Neural progenitor cell (in vitro differentiated cells): Measurements from ENCODE around the gene SLC2A6. TPM values are rescaled to one million over a fixed set of nuclear protein-coding genes. Genes with fewer than 3 reads are reported as not detected.

Source experiments
- DNase-seq: peaks from one replicate; pipeline ENCODE4 v3.0.0-alpha.2; 2016; ENCODE audit warnings: low spot score
- H2AFZ ChIP-seq: fragments of 200-600 bp; sonication (generic); replicated peaks from 2 replicates; pipeline ENCODE4 v1.6.1; 2016; ENCODE audit warnings: antibody characterized with exemption
- H3F3A ChIP-seq: fragments of 200-600 bp; sonication (generic); 2 replicates; pipeline ENCODE4 v1.6.1; 2016; ENCODE audit warnings: antibody characterized with exemption, low read depth
- H3K27ac ChIP-seq: fragments of 200-600 bp; sonication (generic); 2 replicates; pipeline ENCODE4 v1.5.1; 2016; ENCODE audit warnings: mild to moderate bottlenecking
- H3K27me3 ChIP-seq: fragments of 200-600 bp; sonication (generic); 2 replicates; pipeline ENCODE4 v1.6.1; 2016; ENCODE audit warnings: mild to moderate bottlenecking, moderate library complexity
- H3K36me3 ChIP-seq: fragments of 200-600 bp; sonication (generic); 2 replicates; pipeline ENCODE4 v1.5.1; 2016
- H3K4me1 ChIP-seq: fragments of 200-600 bp; sonication (generic); 2 replicates; pipeline ENCODE4 v1.6.1; 2016; ENCODE audit warnings: mixed run types
- H3K4me2 ChIP-seq: fragments of 200-600 bp; sonication (generic); 2 replicates; pipeline ENCODE4 v1.6.1; 2016
- H3K4me3 ChIP-seq: fragments of 200-600 bp; sonication (generic); 2 replicates; pipeline ENCODE4 v1.5.1; 2016
- H3K79me2 ChIP-seq: fragments of 200-600 bp; sonication (generic); 2 replicates; pipeline ENCODE4 v1.6.1; 2016; ENCODE audit warnings: low read depth
- H3K9ac ChIP-seq: fragments of 200-600 bp; sonication (generic); 2 replicates; pipeline ENCODE4 v1.6.1; 2016
- H3K9me3 ChIP-seq: fragments of 200-600 bp; sonication (generic); 2 replicates; pipeline ENCODE4 v1.5.1; 2016; ENCODE audit warnings: low read depth
- H4K20me1 ChIP-seq: fragments of 200-600 bp; sonication (generic); 2 replicates; pipeline ENCODE4 v1.6.1; 2016; ENCODE audit warnings: low read depth
- H3K27ac Mint-ChIP-seq: 3 replicates; pipeline ENCODE4 v1.8.0; 2021; ENCODE audit warnings: mixed read lengths
- H3K27me3 Mint-ChIP-seq: 2 replicates; pipeline ENCODE4 v1.8.0; 2022; ENCODE audit warnings: low read depth, mild to moderate bottlenecking, inconsistent platforms, moderate library complexity, mixed read lengths; ENCODE audit not compliant: insufficient read depth
- H3K36me3 Mint-ChIP-seq: 3 replicates; pipeline ENCODE4 v1.8.0; 2021; ENCODE audit warnings: mixed read lengths
- H3K4me1 Mint-ChIP-seq: 3 replicates; pipeline ENCODE4 v1.8.0; 2021; ENCODE audit warnings: mixed read lengths
- H3K4me3 Mint-ChIP-seq: 3 replicates; pipeline ENCODE4 v1.8.0; 2021; ENCODE audit warnings: mild to moderate bottlenecking, moderate library complexity, mixed read lengths
- H3K9me3 Mint-ChIP-seq: 3 replicates; pipeline ENCODE4 v1.8.0; 2020; ENCODE audit warnings: mixed read lengths
- CTCF ChIP-seq: fragments of 200-600 bp; sonication (generic); IDR thresholded peaks from 2 replicates; pipeline ENCODE4 v1.5.1; 2017; ENCODE audit warnings: antibody characterized with exemption, mild to moderate bottlenecking
- EZH2 ChIP-seq: fragments of 200-600 bp; sonication (generic); IDR thresholded peaks from 2 replicates; pipeline ENCODE4 v1.6.1; 2017; ENCODE audit warnings: antibody characterized with exemption, mild to moderate bottlenecking, moderate library complexity
- EZH2phosphoT487 ChIP-seq: fragments of 200-600 bp; sonication (generic); IDR thresholded peaks from 2 replicates; pipeline ENCODE4 v1.6.1; 2017; ENCODE audit warnings: antibody characterized with exemption
- total RNA-seq: library from RNA; depleted of rRNA; stranded (reverse); fragments of >200 nt; gene quantifications from 2 replicates; pipeline ENCODE4 v1.2.3, GENCODE V29; 2015; ENCODE audit warnings: low replicate concordance

SLC2A6 gene
- total RNA-seq, 1 donor from 2014 or later = 2.3 TPM

DNA sequence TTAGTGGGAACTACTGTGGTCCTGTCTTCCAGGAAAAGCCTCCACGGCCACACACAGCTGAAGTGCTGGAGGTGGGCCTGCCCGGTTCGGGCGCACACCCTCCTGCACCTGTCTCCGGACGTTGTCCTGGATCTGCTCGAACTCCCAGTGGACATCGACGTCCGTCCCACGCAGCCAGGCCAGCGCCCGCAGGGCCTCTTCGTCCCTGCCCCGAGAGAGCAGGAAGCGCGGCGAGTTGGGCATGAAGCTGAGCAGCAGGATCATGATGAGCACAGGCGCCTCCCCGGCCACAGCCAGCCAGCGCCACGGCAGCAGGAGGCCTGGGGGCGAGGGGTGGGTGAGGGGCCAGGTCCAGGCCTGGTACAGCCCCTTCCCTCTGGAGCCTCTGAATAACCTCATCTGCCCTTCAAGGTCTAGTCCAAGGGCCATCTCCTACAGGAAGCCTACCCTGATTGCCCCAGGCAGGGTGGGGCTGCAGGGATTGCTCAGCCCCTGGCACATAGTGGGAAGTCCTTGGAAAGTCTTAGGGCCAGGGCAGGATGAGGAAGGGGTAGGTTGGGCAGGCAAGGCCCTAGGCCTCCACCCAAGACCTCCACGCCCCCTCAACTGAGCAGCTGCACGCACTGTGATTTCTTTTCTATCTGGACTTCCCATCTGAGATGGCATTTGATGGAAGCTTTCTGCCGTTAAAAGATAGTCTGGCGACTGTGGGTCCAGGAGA lies 3.4 kb downstream of the SLC2A6 start:
- no peak overlapping the region for H3K4me3 Mint-ChIP-seq
- Histone ChIP-seq H3K9me3 (no peaks in the 10 kb centered on the region), H3K9ac (no peak overlapping the region), H3K4me1 (peaks cover 10% of the 10 kb centered on the region), H3K4me3 (no peak overlapping the region), H3K27me3 (peaks cover 13% of the 10 kb centered on the region), H3K79me2 (peaks cover 8% of the 10 kb centered on the region), H3F3A (peaks cover 6% of the 10 kb centered on the region), H3K27ac (no peak overlapping the region), H2AFZ (no peak overlapping the region), H3K4me2 (no peak overlapping the region), H3K36me3 (no peaks in the 10 kb centered on the region), H4K20me1 (peaks cover 4% of the 10 kb centered on the region)
- no peaks in the 10 kb centered on the region for H3K36me3 Mint-ChIP-seq
- no peaks in the 10 kb centered on the region for H3K9me3 Mint-ChIP-seq
- peaks cover 8% of the 10 kb centered on the region for H3K27me3 Mint-ChIP-seq
- DNase-seq = no peak
- no peak for TF ChIP-seq EZH2
- TF ChIP-seq CTCF = no peak
- no peak for TF ChIP-seq EZH2phosphoT487
- peaks cover 4% of the 10 kb centered on the region for H3K4me1 Mint-ChIP-seq
- no peak overlapping the region for H3K27ac Mint-ChIP-seq

DNA sequence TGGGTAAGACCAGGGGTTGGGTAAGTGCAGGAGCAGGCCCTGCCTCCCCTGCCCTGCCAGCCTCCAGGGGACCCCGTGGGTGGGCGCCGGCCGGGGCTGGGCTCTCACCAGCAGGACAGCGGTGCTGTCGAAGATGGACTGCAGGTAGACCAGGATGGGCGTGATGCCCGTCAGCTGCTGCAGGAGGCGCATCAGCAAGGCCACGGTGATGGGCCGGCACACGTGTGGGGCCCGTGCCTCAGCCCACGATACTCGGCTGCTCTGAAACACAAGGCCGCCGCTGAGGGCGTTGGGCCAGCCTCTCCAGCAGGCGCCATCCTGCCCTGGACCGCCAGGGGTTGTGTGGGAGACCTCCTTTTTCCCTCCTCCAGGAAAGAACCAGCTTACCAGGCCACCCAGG lies 4.0 kb downstream of the SLC2A6 start:
- TF ChIP-seq EZH2phosphoT487 (no peak), EZH2 (no peak), CTCF (no peak)
- Histone ChIP-seq H3K9me3 (no peaks in the 10 kb centered on the region), H3K79me2 (peaks cover 8% of the 10 kb centered on the region), H3K9ac (no peak overlapping the region), H3K4me1 (peaks cover 10% of the 10 kb centered on the region), H3K4me3 (no peak overlapping the region), H2AFZ (no peak overlapping the region), H3F3A (peaks cover 5% of the 10 kb centered on the region), H3K27me3 (peaks cover 7% of the 10 kb centered on the region), H3K36me3 (no peaks in the 10 kb centered on the region), H4K20me1 (peaks cover 5% of the 10 kb centered on the region), H3K27ac (no peak overlapping the region), H3K4me2 (no peak overlapping the region)
- no peak for DNase-seq
- Mint-ChIP-seq H3K27me3 (peaks cover 8% of the 10 kb centered on the region), H3K4me3 (no peak overlapping the region), H3K36me3 (no peaks in the 10 kb centered on the region), H3K9me3 (no peaks in the 10 kb centered on the region), H3K27ac (no peak overlapping the region), H3K4me1 (peaks cover 4% of the 10 kb centered on the region)

DNA sequence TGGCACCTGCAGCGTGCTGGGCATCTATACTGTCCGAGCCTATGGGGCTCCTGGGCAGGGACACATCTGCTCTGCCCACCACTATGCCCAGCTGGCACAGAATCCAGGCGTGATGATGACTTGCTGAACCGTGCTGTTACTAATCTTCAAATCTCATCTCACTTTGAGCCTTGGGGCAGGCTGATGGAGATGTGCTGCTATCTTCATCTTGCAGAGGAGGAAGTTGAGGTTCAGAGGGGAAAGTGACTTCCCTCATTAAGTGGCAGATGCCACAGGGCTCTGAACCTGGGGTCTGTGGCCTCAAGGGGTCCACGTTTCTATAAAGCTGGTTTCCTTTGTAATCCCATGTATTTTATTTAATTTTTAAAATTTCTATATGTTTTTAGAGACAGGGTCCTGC lies 4.7 kb downstream of the SLC2A6 start:
- no peak overlapping the region for H3K9ac ChIP-seq
- H2AFZ ChIP-seq = no peak overlapping the region
- TF ChIP-seq CTCF (no peak), EZH2phosphoT487 (no peak), EZH2 (no peak)
- no peak overlapping the region for H3K4me3 ChIP-seq
- peaks cover 3% of the 10 kb centered on the region for H3F3A ChIP-seq
- H3K79me2 ChIP-seq = peaks cover 8% of the 10 kb centered on the region
- H3K9me3 Mint-ChIP-seq = no peaks in the 10 kb centered on the region
- peaks cover 8% of the 10 kb centered on the region for H3K27me3 Mint-ChIP-seq
- H3K9me3 ChIP-seq = no peaks in the 10 kb centered on the region
- no peak overlapping the region for H3K27ac ChIP-seq
- H3K4me1 Mint-ChIP-seq = peaks cover 4% of the 10 kb centered on the region
- no peak overlapping the region for H3K4me3 Mint-ChIP-seq
- no peak overlapping the region for H3K4me2 ChIP-seq
- no peaks in the 10 kb centered on the region for H3K36me3 ChIP-seq
- no peak for DNase-seq
- peaks cover 5% of the 10 kb centered on the region for H4K20me1 ChIP-seq
- H3K27ac Mint-ChIP-seq = no peak overlapping the region
- peaks cover under 1% of the 10 kb centered on the region for H3K27me3 ChIP-seq
- H3K36me3 Mint-ChIP-seq = no peaks in the 10 kb centered on the region
- H3K4me1 ChIP-seq = peaks cover 6% of the 10 kb centered on the region
